GM12891 (cell line): ENCODE results near the gene CRIP1.

Experiments used
- DNase-seq: peaks from one replicate; pipeline ENCODE4 v3.0.0; 2011; ENCODE audit warnings: low spot score; ENCODE audit not compliant: insufficient read length
- FAIRE-seq: peaks from 2 replicates; lab custom pipeline; 2011; peaks lifted over from hg19 to GRCh38; lab: Jason Lieb, UNC
- PAX5 ChIP-seq: IDR thresholded peaks from 2 replicates; pipeline ENCODE4 v1.6.1; 2011; ENCODE audit warnings: low read length, moderate library complexity, mild to moderate bottlenecking; ENCODE audit not compliant: insufficient read depth, severe bottlenecking
- POLR2A ChIP-seq: IDR thresholded peaks from 2 replicates; pipeline ENCODE4 v1.6.1; 2011; ENCODE audit warnings: low read depth, low read length, control low read depth
- POLR2AphosphoS5 ChIP-seq: IDR thresholded peaks from 2 replicates; pipeline ENCODE4 v1.6.1; 2011; ENCODE audit warnings: low read depth, low read length, control low read depth
- POU2F2 ChIP-seq: IDR thresholded peaks from 2 replicates; pipeline ENCODE4 v1.6.1; 2011; ENCODE audit warnings: low read depth, mild to moderate bottlenecking, control low read depth, low read length, moderate library complexity
- SPI1 ChIP-seq: IDR thresholded peaks from 2 replicates; pipeline ENCODE4 v1.6.1; 2011; ENCODE audit warnings: low read depth, low read length, control low read depth
- TAF1 ChIP-seq: IDR thresholded peaks from 2 replicates; pipeline ENCODE4 v1.6.1; 2011; ENCODE audit warnings: low read depth, low read length, control low read depth

CRIP1 gene

GRCh38 chr14:105503935-105504692 is 17.4 kb downstream of the CRIP1 start:
- peak; percentile 16 for DNase-seq
- FAIRE-seq = no peak
- TF ChIP-seq TAF1 (no peak), SPI1 (no peak), POU2F2 (no peak), PAX5 (no peak), POLR2AphosphoS5 (no peak), POLR2A (no peak)

GRCh38 chr14:105505101-105505500 is 18.4 kb downstream of the CRIP1 start:
- DNase-seq = peak; percentile 17
- no peak for TF ChIP-seq POU2F2
- TF ChIP-seq PAX5 = no peak
- TF ChIP-seq POLR2A = no peak
- no peak for TF ChIP-seq POLR2AphosphoS5
- no peak for TF ChIP-seq SPI1
- TF ChIP-seq TAF1 = no peak
- FAIRE-seq = no peak

- FAIRE-seq = no peak
- peak; percentile 12 for DNase-seq
- TF ChIP-seq SPI1 (no peak), POU2F2 (no peak), PAX5 (no peak), POLR2AphosphoS5 (no peak), TAF1 (no peak), POLR2A (no peak)
Observed at GRCh38 chr14:105507247-105507646, 20.6 kb downstream of the CRIP1 start.

- no peak for FAIRE-seq
- TF ChIP-seq PAX5 = no peak
- TF ChIP-seq POLR2AphosphoS5 = no peak
- TF ChIP-seq POLR2A = no peak
- TF ChIP-seq POU2F2 = no peak
- TF ChIP-seq SPI1 = no peak
- no peak for TF ChIP-seq TAF1
Observed at GRCh38 chr14:105508069-105508468, 21.4 kb downstream of the CRIP1 start.

DNA sequence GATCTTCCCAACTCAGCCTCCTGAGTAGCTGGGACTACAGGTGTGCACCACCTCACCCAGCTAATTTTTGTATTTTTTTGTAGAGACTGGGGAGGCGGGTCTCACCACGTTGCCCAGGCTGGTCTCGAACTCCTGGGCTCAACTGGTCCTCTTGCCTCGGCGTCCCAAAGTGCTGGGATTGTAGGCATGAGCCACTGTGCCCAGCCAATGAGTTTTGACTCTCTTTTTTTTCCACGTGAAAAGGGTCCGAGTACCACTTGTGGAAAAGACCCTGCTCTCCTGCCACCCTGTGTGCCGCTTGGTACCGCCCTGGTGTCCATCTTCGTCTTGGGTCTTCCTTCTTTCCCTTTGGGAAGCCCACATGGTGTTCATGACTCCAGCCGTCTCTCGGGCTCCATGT is 21.9 kb downstream of the CRIP1 start:
- DNase-seq (no peak), FAIRE-seq (no peak)
- TF ChIP-seq TAF1 = no peak
- TF ChIP-seq POU2F2 = no peak
- no peak for TF ChIP-seq PAX5
- no peak for TF ChIP-seq SPI1
- TF ChIP-seq POLR2A = no peak
- no peak for TF ChIP-seq POLR2AphosphoS5

More at GRCh38 chr14:105508069-105508468, 21.4 kb downstream of the CRIP1 start:
- no peak for DNase-seq

DNA sequence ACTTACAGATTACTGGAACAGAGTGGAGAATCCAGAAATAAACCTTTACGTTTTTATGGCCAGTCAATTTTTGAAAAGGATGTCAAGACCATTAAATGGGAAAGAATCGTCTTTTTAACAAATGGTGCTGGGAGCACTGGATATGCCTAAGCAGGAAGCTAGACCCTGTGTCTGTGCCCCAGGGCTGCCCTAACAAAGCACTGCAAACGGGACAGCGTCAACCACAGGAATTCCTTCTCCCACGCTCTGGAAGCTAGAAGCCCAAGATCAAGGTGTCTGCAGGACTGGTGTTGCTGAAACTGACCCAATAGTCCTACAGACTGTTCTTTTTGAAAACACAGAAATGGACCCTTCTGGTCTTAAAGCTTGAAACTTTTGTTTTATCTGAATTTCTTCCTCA is 30.4 kb downstream of the CRIP1 start:
- TF ChIP-seq SPI1 (no peak), PAX5 (no peak), TAF1 (no peak), POLR2AphosphoS5 (no peak), POU2F2 (no peak)
- DNase-seq = no peak
- FAIRE-seq = no peak

DNA sequence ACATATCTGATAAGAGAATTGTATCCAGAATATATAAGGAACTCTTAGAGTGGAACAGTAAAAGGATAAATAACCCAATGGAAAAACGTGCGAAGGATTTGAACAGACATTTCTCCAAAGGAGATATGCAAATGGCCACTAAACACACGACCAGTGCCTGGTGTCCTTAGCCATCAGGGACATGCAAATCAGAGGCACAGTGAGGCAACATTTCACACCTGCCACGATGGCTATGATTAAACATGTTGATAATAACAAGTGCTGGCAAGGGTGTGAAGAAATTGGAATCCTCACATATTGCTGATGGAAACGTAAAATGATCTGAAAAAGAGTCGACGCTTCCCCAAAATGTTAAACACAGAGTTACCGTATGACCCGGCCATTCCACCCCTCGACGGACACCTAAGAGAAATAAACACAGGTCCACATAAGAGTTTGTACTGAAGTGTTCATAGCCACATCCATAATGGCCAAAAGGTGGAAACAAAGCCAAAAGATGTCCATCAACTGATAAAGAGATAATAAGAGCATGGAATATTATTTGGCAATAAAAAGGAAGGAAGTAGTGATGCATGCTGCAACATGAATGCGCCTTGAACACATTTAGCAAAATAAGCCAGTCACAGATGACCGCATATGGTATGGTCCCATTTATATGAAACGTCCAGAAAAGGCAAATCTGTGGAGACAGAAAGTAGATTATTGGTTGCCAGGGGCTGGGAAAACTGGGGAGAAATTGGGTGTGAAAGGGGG is 33.4 kb downstream of the CRIP1 start:
- no peak for TF ChIP-seq POLR2AphosphoS5
- no peak for TF ChIP-seq TAF1
- TF ChIP-seq POLR2A = no peak
- no peak for TF ChIP-seq POU2F2
- TF ChIP-seq PAX5 = no peak
- TF ChIP-seq SPI1 = no peak
- no peak for FAIRE-seq
- DNase-seq = no peak

DNA sequence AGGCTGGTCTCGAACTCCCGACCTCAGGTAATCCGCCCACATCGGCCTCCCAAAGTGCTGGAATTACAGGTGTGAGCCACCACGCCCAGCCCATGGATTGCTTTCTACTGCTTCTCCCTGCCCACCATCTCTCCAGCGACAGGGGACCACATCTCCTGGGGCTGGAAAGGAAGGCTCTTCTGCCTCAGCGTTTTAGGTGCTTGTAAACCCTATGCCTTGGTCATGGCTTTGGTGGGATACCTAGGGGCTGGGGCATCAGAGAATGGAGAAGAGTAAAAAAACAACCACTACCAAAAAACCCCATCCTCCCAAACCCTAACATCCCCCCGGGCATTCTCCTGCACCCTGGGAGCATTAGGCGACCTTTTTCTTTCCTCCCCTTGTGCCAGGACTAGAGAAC is 38.6 kb downstream of the CRIP1 start:
- FAIRE-seq (no peak), DNase-seq (no peak)
- no peak for TF ChIP-seq POLR2AphosphoS5
- no peak for TF ChIP-seq POLR2A
- no peak for TF ChIP-seq PAX5
- TF ChIP-seq SPI1 = no peak
- no peak for TF ChIP-seq TAF1

DNA sequence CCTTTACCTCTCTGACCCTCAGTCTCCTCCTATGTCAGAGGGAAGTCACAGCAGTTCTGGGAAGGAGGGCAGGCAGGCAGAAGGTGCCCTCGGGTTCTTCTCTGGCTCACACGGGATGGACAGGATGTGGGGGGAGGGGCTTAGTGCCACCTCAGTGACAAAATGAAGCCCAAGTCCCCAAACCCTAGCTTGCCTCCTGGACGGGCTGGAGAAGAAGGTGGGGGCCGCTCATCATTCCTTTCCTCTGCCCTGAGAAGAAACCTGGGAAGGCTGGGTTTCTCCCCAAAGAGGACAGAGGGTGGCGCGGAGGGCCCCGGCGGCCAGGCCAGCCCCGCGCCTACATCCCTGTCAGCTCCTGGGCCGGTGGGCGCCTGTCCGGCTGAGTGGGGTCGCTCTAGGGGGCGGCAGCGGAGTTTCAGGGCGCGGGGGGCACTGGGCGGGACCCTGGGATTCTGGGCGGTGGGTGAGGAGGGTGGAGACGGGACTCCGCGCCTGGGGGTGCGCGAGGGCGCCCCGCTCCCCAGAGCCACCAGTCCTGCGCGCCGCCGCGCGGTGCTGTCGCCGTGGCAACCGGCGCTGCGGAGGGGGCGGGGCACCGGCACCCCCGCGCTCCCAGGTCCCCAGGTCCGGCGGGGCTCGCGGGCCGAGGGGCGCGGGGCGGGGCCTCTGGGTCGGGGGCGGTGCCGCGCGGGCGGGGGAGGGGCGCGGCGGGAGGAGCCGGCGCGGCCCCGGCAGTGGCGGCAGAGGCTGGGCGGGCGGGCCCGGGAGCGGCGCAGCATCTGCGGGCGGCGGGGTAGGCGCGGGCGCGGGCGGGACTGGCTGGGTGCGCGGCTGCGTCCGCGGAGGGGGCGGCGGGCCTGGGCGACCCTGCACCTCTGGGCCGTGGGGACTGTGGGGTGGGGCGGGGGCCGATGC is 39.4 kb downstream of the CRIP1 start, which contains the start of gene TMEM121:
Gene TMEM121, plus strand, starts transcription at position 723 of the 915 bp plus-strand sequence. CDS start 2,252 bp downstream, outside the sequence.
- no peak for DNase-seq
- TF ChIP-seq PAX5 (no peak), POLR2A (no peak), TAF1 (no peak), POU2F2 (no peak), SPI1 (no peak), POLR2AphosphoS5 (no peak)
- FAIRE-seq = no peak
